HL-60 (cell line): ENCODE measurements around the gene STK24.
A peak's percentile ranks its signal among the peaks of the same experiment; 100 is the strongest.

ENCODE experiments used
- DNase-seq, 2 experiments: peaks; one replicate each; pipeline ENCODE4 v3.0.0-alpha.2; 2010 to 2020; ENCODE audit warnings: low read depth in 1 of 2, low spot score in 1 of 2
- H3K27ac ChIP-seq: fragments of 250-450 bp; sonication (Bioruptor Pico); replicated peaks from 2 replicates; pipeline ENCODE4 v1.5.1; 2020; ENCODE audit warnings: mild to moderate bottlenecking, moderate library complexity
- H3K27me3 ChIP-seq: fragments of 250-450 bp; sonication (Bioruptor Pico); 2 replicates; pipeline ENCODE4 v1.5.1; 2021; ENCODE audit warnings: mild to moderate bottlenecking, moderate library complexity; ENCODE audit not compliant: insufficient read depth, poor library complexity, severe bottlenecking
- H3K4me3 ChIP-seq: replicated peaks from 2 replicates; pipeline ENCODE4 v1.5.1; 2011; ENCODE audit warnings: mild to moderate bottlenecking, control low read depth, low read length; ENCODE audit not compliant: insufficient read depth
- GABPA ChIP-seq: IDR thresholded peaks from 2 replicates; pipeline ENCODE4 v1.6.1; 2012; ENCODE audit warnings: low read depth
- POLR2AphosphoS5 ChIP-seq: IDR thresholded peaks from 2 replicates; pipeline ENCODE4 v1.6.1; 2012; ENCODE audit warnings: low read depth
- SPI1 ChIP-seq: IDR thresholded peaks from 2 replicates; pipeline ENCODE4 v1.6.1; 2012; ENCODE audit warnings: low read depth, mild to moderate bottlenecking, borderline replicate concordance
- TF ChIP-seq, protein P1 (sequence below): IDR thresholded peaks from one replicate; pipeline ENCODE4 v1.5.1; 2011; ENCODE audit warnings: low read length, control low read depth, inconsistent platforms; ENCODE audit not compliant: insufficient read depth
- TF ChIP-seq, protein P2 (sequence below): IDR thresholded peaks from 2 replicates; pipeline ENCODE4 v1.6.1; 2012; ENCODE audit warnings: low read depth; ENCODE audit not compliant: insufficient replicate concordance

Gene STK24

DNA sequence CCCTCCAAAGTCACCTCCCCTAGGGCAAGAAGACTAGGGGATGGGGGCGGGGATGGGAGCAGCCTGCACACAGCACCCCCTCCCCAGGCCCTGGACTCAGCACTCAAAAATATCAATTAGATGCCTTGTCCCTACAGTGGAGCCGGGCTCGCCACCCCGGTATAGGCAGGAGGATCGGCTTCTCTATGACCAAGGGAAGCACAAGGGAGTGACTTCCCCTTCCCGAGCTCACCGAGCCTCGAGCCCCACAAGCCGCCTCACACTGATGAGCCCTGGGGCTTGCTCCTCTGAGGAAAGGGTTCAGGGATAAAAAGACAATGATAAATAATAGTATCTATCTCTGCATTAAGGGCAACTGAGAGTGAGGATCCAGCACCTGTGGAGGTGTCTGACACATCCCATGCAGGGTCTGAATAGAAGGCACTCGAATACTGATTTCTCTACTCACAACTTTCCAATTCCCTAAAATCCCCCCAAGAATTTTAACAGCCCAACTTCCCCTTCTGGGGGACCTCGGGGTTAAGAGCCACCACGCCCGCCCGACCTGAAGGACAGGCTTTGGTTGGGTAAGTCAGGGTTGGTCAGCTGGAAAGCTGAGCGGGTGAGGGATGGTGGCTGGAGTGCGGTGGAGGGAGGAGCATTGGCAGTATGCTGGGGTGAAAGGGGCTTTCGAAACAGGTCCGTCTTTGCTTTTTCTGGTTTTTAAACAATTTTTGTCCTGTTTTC, 51.3 kb downstream of the STK24 start:
- Histone ChIP-seq H3K4me3 (no peak overlapping the region), H3K27me3 (no peaks in the 10 kb centered on the region), H3K27ac (no peak overlapping the region)
- no peak for DNase-seq
- peak; percentile 11; the same call in 1 of the 2 replicates for TF ChIP-seq SPI1
- TF ChIP-seq, protein P1, sequence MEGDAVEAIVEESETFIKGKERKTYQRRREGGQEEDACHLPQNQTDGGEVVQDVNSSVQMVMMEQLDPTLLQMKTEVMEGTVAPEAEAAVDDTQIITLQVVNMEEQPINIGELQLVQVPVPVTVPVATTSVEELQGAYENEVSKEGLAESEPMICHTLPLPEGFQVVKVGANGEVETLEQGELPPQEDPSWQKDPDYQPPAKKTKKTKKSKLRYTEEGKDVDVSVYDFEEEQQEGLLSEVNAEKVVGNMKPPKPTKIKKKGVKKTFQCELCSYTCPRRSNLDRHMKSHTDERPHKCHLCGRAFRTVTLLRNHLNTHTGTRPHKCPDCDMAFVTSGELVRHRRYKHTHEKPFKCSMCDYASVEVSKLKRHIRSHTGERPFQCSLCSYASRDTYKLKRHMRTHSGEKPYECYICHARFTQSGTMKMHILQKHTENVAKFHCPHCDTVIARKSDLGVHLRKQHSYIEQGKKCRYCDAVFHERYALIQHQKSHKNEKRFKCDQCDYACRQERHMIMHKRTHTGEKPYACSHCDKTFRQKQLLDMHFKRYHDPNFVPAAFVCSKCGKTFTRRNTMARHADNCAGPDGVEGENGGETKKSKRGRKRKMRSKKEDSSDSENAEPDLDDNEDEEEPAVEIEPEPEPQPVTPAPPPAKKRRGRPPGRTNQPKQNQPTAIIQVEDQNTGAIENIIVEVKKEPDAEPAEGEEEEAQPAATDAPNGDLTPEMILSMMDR, result no peak
- TF ChIP-seq GABPA, result no peak

DNA sequence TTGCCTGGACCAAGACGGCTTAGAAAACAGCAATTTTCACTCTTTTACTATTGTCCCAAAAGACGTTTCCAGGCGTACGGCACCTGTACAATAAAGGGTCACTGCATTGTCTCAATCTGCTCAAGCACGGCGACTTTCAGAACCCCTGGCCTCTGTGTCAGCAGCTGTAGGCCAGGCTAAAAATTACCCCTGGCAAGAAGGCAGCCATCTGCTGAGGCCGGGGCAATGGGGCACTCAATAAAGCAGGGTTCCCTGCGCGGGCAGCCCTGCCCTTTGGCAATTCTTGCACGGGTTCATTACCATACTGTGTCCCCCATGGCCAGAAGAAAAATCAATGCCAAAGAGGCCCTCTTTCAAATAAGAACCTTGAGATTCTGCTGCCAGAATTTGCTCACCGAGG, 52.1 kb downstream of the STK24 start:
- TF ChIP-seq SPI1 (no peak), GABPA (no peak)
- TF ChIP-seq, protein P1, result no peak
- Histone ChIP-seq H3K4me3 (no peak overlapping the region), H3K27me3 (no peaks in the 10 kb centered on the region), H3K27ac (no peak overlapping the region)
- DNase-seq, result no peak

DNA sequence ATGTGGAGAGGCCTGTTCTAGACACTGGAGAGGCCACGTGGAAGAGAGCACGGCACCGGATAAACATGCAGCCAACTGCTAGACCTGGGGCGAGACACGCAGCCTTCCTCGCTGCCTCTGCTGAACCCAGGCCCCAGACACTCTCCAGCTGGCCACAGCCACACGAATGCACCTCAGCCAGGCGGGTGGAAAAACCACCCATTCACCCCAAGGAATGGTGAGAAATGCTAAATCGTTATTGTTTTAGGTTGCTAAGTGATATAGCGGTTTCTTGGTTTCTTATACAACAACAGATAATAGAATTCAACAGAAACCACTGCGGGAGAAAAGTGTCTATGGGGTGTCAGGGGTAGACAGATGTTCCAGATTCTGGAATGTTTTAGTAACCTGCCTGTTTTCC, 52.5 kb downstream of the STK24 start:
- no peak for DNase-seq
- Histone ChIP-seq H3K27me3 (no peaks in the 10 kb centered on the region), H3K27ac (no peak overlapping the region), H3K4me3 (no peak overlapping the region)
- TF ChIP-seq, protein P2, sequence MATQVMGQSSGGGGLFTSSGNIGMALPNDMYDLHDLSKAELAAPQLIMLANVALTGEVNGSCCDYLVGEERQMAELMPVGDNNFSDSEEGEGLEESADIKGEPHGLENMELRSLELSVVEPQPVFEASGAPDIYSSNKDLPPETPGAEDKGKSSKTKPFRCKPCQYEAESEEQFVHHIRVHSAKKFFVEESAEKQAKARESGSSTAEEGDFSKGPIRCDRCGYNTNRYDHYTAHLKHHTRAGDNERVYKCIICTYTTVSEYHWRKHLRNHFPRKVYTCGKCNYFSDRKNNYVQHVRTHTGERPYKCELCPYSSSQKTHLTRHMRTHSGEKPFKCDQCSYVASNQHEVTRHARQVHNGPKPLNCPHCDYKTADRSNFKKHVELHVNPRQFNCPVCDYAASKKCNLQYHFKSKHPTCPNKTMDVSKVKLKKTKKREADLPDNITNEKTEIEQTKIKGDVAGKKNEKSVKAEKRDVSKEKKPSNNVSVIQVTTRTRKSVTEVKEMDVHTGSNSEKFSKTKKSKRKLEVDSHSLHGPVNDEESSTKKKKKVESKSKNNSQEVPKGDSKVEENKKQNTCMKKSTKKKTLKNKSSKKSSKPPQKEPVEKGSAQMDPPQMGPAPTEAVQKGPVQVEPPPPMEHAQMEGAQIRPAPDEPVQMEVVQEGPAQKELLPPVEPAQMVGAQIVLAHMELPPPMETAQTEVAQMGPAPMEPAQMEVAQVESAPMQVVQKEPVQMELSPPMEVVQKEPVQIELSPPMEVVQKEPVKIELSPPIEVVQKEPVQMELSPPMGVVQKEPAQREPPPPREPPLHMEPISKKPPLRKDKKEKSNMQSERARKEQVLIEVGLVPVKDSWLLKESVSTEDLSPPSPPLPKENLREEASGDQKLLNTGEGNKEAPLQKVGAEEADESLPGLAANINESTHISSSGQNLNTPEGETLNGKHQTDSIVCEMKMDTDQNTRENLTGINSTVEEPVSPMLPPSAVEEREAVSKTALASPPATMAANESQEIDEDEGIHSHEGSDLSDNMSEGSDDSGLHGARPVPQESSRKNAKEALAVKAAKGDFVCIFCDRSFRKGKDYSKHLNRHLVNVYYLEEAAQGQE, result no peak
- no peak for TF ChIP-seq GABPA
- TF ChIP-seq SPI1, result no peak
- TF ChIP-seq, protein P1, result no peak
- no peak for TF ChIP-seq POLR2AphosphoS5

DNA sequence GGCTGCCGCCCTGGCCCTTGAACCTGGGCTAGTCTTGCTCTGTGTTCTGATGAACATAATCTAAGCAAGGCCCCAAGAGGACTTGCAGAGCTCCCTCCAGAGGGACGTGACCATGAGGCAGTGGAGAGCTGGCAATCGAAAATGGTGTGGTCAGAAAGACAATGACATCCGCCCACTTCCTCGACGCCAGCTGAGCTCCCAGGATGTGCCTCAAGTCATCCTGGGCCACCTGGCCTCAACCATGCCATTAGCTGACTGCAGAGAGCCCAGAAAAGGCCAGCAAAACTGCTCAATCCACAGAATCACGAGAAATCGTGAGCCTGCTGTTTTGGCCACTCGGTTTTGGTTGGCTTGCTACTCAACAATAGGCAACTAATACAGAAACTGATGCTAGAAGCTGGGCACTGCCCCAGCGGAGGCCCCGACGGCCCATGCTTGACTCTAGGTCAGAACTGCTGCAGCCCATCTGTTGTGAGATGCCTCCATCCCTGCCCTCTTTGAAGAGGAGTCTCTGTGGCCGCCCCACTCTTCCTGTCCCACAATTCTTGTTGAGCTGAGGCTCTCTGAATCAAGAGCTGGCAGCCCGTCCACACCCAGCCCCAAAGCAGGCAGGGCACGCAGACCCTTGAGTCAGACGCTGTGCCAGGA, 53.3 kb downstream of the STK24 start:
- TF ChIP-seq, protein P2, result no peak
- no peak for TF ChIP-seq POLR2AphosphoS5
- TF ChIP-seq, protein P1, result no peak
- TF ChIP-seq SPI1, result no peak
- TF ChIP-seq GABPA, result no peak
- no peak for DNase-seq
- H3K27ac ChIP-seq, result no peak overlapping the region
- no peaks in the 10 kb centered on the region for H3K27me3 ChIP-seq
- H3K4me3 ChIP-seq, result no peak overlapping the region
